SK-N-SH (cell line): ENCODE measurements around the gene FRAS1. TPM values are rescaled to one million over a fixed set of nuclear protein-coding genes. Genes with fewer than 3 reads are reported as not detected.
A peak's percentile ranks its signal among the peaks of the same experiment; 100 is the strongest.

ENCODE experiments used
- CTCF ChIA-PET: fragments of 300-600, 350-600 bp; formaldehyde crosslinking; extraction: SDS; loops from one replicate; lab custom pipeline; 2021; lab: Yijun Ruan, JAX
- POLR2A ChIA-PET: fragments of 350-600 bp; sonication (Branson Sonifier 250); formaldehyde crosslinking; extraction: SDS; loops from one replicate; lab custom pipeline; 2020; ENCODE audit warnings: antibody characterized with exemption, inconsistent platforms; lab: Yijun Ruan, JAX
- DNase-seq: peaks from one replicate; pipeline ENCODE4 v3.0.0; 2012
- H2AFZ ChIP-seq: fragments of 200-600 bp; sonication (generic); 2 replicates; pipeline ENCODE4 v1.8.1; 2016; ENCODE audit warnings: antibody characterized with exemption, mild to moderate bottlenecking, low read depth
- H3F3A ChIP-seq: fragments of 200-600 bp; sonication (generic); replicated peaks from 2 replicates; pipeline ENCODE3; 2016; ENCODE audit warnings: antibody characterized with exemption, mild to moderate bottlenecking; ENCODE audit not compliant: insufficient read depth
- H3K27ac ChIP-seq, 2 experiments: fragments of 200-500 bp in 1 of 2; fragments of 200-600 bp in 1 of 2; sonication (Bioruptor generic) in 1 of 2; sonication (generic), shearing (Covaris generic) in 1 of 2; 2 replicates each; pipeline versions ENCODE4 v1.5.1 to v1.6.1; 2014 to 2016; ENCODE audit warnings: low read depth in 2 of 2, inconsistent platforms in 1 of 2, low read length in 1 of 2, mild to moderate bottlenecking in 1 of 2, mixed read lengths in 1 of 2
- H3K27me3 ChIP-seq: fragments of 200-600 bp; sonication (generic), shearing (Covaris generic); 2 replicates; pipeline ENCODE4 v1.6.1; 2016; ENCODE audit warnings: mixed run types; ENCODE audit not compliant: insufficient read depth
- H3K36me3 ChIP-seq, 2 experiments: fragments of 200-500 bp in 1 of 2; fragments of 200-600 bp in 1 of 2; sonication (Bioruptor generic) in 1 of 2; sonication (generic) in 1 of 2; replicated peaks in 1 of 2; 2 replicates each; pipeline versions ENCODE3 to v1.5.1; 2014 to 2016; ENCODE audit warnings: low read length in 1 of 2, mild to moderate bottlenecking in 1 of 2; ENCODE audit not compliant: insufficient read depth in 2 of 2, control insufficient read depth in 1 of 2
- H3K4me1 ChIP-seq, 2 experiments: fragments of 200-500 bp in 1 of 2; fragments of 200-600 bp in 1 of 2; sonication (Bioruptor generic) in 1 of 2; sonication (generic), shearing (Covaris generic) in 1 of 2; 2 replicates each; pipeline versions ENCODE4 v1.5.1 to v1.6.1; 2014 to 2016; ENCODE audit warnings: low read depth in 1 of 2, low read length in 1 of 2, mixed run types in 1 of 2; ENCODE audit not compliant: insufficient read depth in 2 of 2, control insufficient read depth in 1 of 2
- H3K4me2 ChIP-seq: fragments of 200-600 bp; sonication (generic), shearing (Covaris generic); 2 replicates; pipeline ENCODE4 v1.6.1; 2017; ENCODE audit warnings: mixed run types
- H3K4me3 ChIP-seq, 2 experiments: fragments of 200-500 bp in 1 of 2; fragments of 200-600 bp in 1 of 2; sonication (Bioruptor generic) in 1 of 2; sonication (generic), shearing (Covaris generic) in 1 of 2; 2 replicates each; pipeline versions ENCODE4 v1.5.1 to v1.8.1; 2014 to 2016; ENCODE audit warnings: low read depth in 2 of 2, inconsistent platforms in 1 of 2, low read length in 1 of 2, mild to moderate bottlenecking in 1 of 2, mixed read lengths in 1 of 2, moderate library complexity in 1 of 2
- H3K79me2 ChIP-seq: fragments of 200-600 bp; sonication (generic); 2 replicates; pipeline ENCODE4 v1.8.1; 2017; ENCODE audit warnings: mild to moderate bottlenecking; ENCODE audit not compliant: insufficient read depth
- H3K9ac ChIP-seq: fragments of 200-600 bp; sonication (generic); 2 replicates; pipeline ENCODE4 v1.6.1; 2017; ENCODE audit warnings: mixed run types
- H3K9me2 ChIP-seq: fragments of 200-600 bp; sonication (generic); 2 replicates; pipeline ENCODE4 v1.6.1; 2017; ENCODE audit warnings: mixed run types
- H3K9me3 ChIP-seq: fragments of 200-600 bp; sonication (generic); 2 replicates; pipeline ENCODE4 v1.6.1; 2017; ENCODE audit warnings: mixed run types, mild to moderate bottlenecking, moderate library complexity
- H4K20me1 ChIP-seq: fragments of 200-600 bp; sonication (generic); 2 replicates; pipeline ENCODE4 v1.6.1; 2017; ENCODE audit warnings: mild to moderate bottlenecking, mixed run types; ENCODE audit not compliant: insufficient read depth
- CHD2 ChIP-seq: fragments of 150-350 bp; IDR thresholded peaks from 2 replicates; pipeline ENCODE4 v1.6.1; 2018; ENCODE audit warnings: low read length; ENCODE audit not compliant: partially characterized antibody
- ELF1 ChIP-seq: IDR thresholded peaks from 2 replicates; pipeline ENCODE4 v1.4.0; 2012
- EP300 ChIP-seq, 2 experiments: IDR thresholded peaks; 2 replicates each; pipeline versions ENCODE4 v1.4.0 to v1.6.1; 2012; ENCODE audit warnings: borderline replicate concordance in 1 of 2, low read depth in 1 of 2, low read length in 1 of 2
- FOXJ3 ChIP-seq: sonication (generic); formaldehyde crosslinking; IDR thresholded peaks from 2 replicates; pipeline ENCODE4 v1.5.1; 2020; ENCODE audit warnings: mild to moderate bottlenecking, missing genetic modification reagents
- GABPA ChIP-seq: IDR thresholded peaks from 2 replicates; pipeline ENCODE4 v1.4.0; 2012; ENCODE audit warnings: low read depth, mild to moderate bottlenecking
- JUND ChIP-seq: IDR thresholded peaks from 2 replicates; pipeline ENCODE4 v1.4.0; 2012
- MAX ChIP-seq: IDR thresholded peaks from 2 replicates; pipeline ENCODE4 v1.4.0; 2012; ENCODE audit warnings: low read depth
- MEF2A ChIP-seq: IDR thresholded peaks from 2 replicates; pipeline ENCODE4 v1.4.0; 2012; ENCODE audit warnings: low read depth, borderline replicate concordance
- MXI1 ChIP-seq: IDR thresholded peaks from 2 replicates; pipeline ENCODE4 v1.6.1; 2012; ENCODE audit warnings: mild to moderate bottlenecking, low read depth, low read length, improper control_type of control experiment
- NFIC ChIP-seq: IDR thresholded peaks from 2 replicates; pipeline ENCODE4 v1.4.0; 2012; ENCODE audit warnings: borderline replicate concordance
- NRF1 ChIP-seq: IDR thresholded peaks from 2 replicates; pipeline ENCODE4 v1.6.1; 2012; ENCODE audit warnings: low read depth, mild to moderate bottlenecking, low read length
- POLR2AphosphoS5 ChIP-seq: IDR thresholded peaks from 2 replicates; pipeline ENCODE4 v1.6.1; 2012; ENCODE audit warnings: low read depth, low read length
- RCOR1 ChIP-seq: fragments of 150-350 bp; IDR thresholded peaks from 2 replicates; pipeline ENCODE4 v1.6.1; 2017; ENCODE audit warnings: antibody characterized with exemption, low read length
- RFX5 ChIP-seq: IDR thresholded peaks from 2 replicates; pipeline ENCODE4 v1.6.1; 2012; ENCODE audit warnings: mild to moderate bottlenecking, improper control_type of control experiment, low read length
- RXRA ChIP-seq: IDR thresholded peaks from 2 replicates; pipeline ENCODE4 v1.4.0; 2012; ENCODE audit warnings: low read depth, mild to moderate bottlenecking, borderline replicate concordance
- SIN3A ChIP-seq: IDR thresholded peaks from 2 replicates; pipeline ENCODE4 v1.6.1; 2012; ENCODE audit warnings: low read depth, mild to moderate bottlenecking, low read length, moderate library complexity, borderline replicate concordance
- TAF1 ChIP-seq: IDR thresholded peaks from 2 replicates; pipeline ENCODE4 v1.6.1; 2012; ENCODE audit warnings: low read depth, mild to moderate bottlenecking, low read length, moderate library complexity, borderline replicate concordance
- TEAD4 ChIP-seq: IDR thresholded peaks from 2 replicates; pipeline ENCODE4 v1.4.0; 2012; ENCODE audit warnings: mild to moderate bottlenecking, borderline replicate concordance; ENCODE audit not compliant: insufficient read depth
- USF2 ChIP-seq: fragments of 150-350 bp; IDR thresholded peaks from 2 replicates; pipeline ENCODE4 v1.6.1; 2017; ENCODE audit warnings: antibody characterized with exemption, low read length, low read depth, borderline replicate concordance
- YY1 ChIP-seq: IDR thresholded peaks from 2 replicates; pipeline ENCODE4 v1.4.0; 2012; ENCODE audit warnings: low read depth, mild to moderate bottlenecking
- ZBTB33 ChIP-seq: IDR thresholded peaks from 2 replicates; pipeline ENCODE4 v1.4.0; 2012; ENCODE audit warnings: low read depth, borderline replicate concordance
- WGBS: methylation state at CpG from one replicate; pipeline ENCODE4 v1.1.6; 2017; ENCODE audit warnings: low lambda C conversion rate; 5-methylcytosine and 5-hydroxymethylcytosine counted together
- polyA plus RNA-seq, 3 experiments: library from polyadenylated mRNA; depleted of rRNA; stranded (reverse); fragments of >200 nt; gene quantifications; 2 replicates each; pipeline ENCODE4 v1.2.3, GENCODE V29; 2012
- TF ChIP-seq, protein P1 (sequence below): fragments of 150-350 bp; IDR thresholded peaks from 2 replicates; pipeline ENCODE4 v1.6.1; 2016; ENCODE audit warnings: mild to moderate bottlenecking, low read depth, low read length
- TF ChIP-seq, protein P2 (sequence below): fragments of 200-600 bp; sonication (generic); IDR thresholded peaks from 2 replicates; pipeline ENCODE4 v1.6.1; 2017; ENCODE audit warnings: antibody characterized with exemption, mild to moderate bottlenecking, moderate library complexity
- TF ChIP-seq, protein P3 (sequence below): IDR thresholded peaks from 2 replicates; pipeline ENCODE4 v1.6.1; 2012; ENCODE audit warnings: mild to moderate bottlenecking, low read depth, low read length, moderate library complexity

The FRAS1 gene
- polyA plus RNA-seq, 1 of the 3 experiments (the other 2 are of a cell fraction) = 8.3 TPM

DNA sequence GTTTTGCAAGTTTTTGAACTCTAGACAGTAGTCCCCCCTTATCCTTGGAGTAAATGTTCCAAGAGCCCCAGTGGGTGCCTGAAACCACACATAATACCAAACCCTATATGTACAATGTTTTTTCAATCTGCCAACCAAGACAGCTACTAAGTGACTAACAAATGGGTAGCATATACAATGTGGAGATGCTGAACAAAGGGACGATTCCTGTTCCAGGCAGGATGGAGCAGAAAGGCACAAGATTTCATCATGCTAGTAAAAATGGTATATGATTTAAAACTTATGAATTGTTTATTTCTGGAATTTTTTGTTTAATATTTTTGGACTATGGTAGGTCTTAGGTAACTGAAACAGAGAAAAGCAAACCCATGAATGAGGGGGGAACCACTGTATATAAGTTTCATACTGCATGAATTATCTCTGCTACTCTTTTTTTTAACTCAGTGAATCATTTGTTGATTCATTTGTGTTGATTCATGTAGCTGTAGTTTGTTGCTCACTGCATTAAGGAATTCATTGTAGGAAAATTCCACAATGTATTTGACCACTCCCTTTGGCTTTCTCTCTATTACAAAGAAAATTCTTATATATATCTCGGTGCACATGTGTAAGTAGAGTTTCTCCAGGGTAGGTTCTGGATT, 472.6 kb downstream of the FRAS1 start:
- Histone ChIP-seq H3K27me3 (no peaks in the 10 kb centered on the region), H3K27ac (no peak overlapping the region), H3K36me3 (peaks cover 0 to 14% of the 10 kb centered on the region in 2 experiments), H3K9me3 (0 out of 2 replicates have a peak, but pooled peaks cover 2% of the 10 kb centered on the region), H2AFZ (no peak overlapping the region), H3K4me3 (no peak overlapping the region), H3F3A (no peaks in the 10 kb centered on the region), H3K9ac (no peak overlapping the region), H4K20me1 (no peaks in the 10 kb centered on the region), H3K9me2 (no peaks in the 10 kb centered on the region), H3K4me2 (no peak overlapping the region), H3K79me2 (no peaks in the 10 kb centered on the region), H3K4me1 (peaks cover 0 to 12% of the 10 kb centered on the region in 2 experiments; a peak in 1 of 4 replicates)
- POLR2A ChIA-PET = no interaction called here
- CTCF ChIA-PET = no interaction called here
- WGBS = 59% methylated on average over 2 of the region's 2 CpGs
- DNase-seq = no peak
- TF ChIP-seq POLR2AphosphoS5 (no peak), ELF1 (no peak), TAF1 (no peak), MEF2A (no peak), RCOR1 (no peak), JUND (peak; percentile 65), MAX (0 out of 2 replicates have a peak, but pooled peaks have one; percentile 20), RXRA (no peak), ZBTB33 (no peak), RFX5 (no peak), FOXJ3 (CRISPR knock-in tag) (no peak), NRF1 (no peak), SIN3A (no peak), MXI1 (no peak), YY1 (no peak), GABPA (no peak), USF2 (no peak), EP300 (IDR thresholded peaks at IDR 0.05; ENCODE audit: borderline replicate concordance in 1 of 2, low read depth in 1 of 2, low read length in 1 of 2) (0 out of 4 replicates have a peak, but pooled peaks of 1 of the 2 experiments have one; percentile 19), TEAD4 (0 out of 2 replicates have a peak, but pooled peaks have one; percentile 31), NFIC (no peak), CHD2 (no peak)
- TF ChIP-seq, protein P1, sequence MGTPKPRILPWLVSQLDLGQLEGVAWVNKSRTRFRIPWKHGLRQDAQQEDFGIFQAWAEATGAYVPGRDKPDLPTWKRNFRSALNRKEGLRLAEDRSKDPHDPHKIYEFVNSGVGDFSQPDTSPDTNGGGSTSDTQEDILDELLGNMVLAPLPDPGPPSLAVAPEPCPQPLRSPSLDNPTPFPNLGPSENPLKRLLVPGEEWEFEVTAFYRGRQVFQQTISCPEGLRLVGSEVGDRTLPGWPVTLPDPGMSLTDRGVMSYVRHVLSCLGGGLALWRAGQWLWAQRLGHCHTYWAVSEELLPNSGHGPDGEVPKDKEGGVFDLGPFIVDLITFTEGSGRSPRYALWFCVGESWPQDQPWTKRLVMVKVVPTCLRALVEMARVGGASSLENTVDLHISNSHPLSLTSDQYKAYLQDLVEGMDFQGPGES = no peak
- TF ChIP-seq, protein P2, sequence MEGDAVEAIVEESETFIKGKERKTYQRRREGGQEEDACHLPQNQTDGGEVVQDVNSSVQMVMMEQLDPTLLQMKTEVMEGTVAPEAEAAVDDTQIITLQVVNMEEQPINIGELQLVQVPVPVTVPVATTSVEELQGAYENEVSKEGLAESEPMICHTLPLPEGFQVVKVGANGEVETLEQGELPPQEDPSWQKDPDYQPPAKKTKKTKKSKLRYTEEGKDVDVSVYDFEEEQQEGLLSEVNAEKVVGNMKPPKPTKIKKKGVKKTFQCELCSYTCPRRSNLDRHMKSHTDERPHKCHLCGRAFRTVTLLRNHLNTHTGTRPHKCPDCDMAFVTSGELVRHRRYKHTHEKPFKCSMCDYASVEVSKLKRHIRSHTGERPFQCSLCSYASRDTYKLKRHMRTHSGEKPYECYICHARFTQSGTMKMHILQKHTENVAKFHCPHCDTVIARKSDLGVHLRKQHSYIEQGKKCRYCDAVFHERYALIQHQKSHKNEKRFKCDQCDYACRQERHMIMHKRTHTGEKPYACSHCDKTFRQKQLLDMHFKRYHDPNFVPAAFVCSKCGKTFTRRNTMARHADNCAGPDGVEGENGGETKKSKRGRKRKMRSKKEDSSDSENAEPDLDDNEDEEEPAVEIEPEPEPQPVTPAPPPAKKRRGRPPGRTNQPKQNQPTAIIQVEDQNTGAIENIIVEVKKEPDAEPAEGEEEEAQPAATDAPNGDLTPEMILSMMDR = no peak
- TF ChIP-seq, protein P3, sequence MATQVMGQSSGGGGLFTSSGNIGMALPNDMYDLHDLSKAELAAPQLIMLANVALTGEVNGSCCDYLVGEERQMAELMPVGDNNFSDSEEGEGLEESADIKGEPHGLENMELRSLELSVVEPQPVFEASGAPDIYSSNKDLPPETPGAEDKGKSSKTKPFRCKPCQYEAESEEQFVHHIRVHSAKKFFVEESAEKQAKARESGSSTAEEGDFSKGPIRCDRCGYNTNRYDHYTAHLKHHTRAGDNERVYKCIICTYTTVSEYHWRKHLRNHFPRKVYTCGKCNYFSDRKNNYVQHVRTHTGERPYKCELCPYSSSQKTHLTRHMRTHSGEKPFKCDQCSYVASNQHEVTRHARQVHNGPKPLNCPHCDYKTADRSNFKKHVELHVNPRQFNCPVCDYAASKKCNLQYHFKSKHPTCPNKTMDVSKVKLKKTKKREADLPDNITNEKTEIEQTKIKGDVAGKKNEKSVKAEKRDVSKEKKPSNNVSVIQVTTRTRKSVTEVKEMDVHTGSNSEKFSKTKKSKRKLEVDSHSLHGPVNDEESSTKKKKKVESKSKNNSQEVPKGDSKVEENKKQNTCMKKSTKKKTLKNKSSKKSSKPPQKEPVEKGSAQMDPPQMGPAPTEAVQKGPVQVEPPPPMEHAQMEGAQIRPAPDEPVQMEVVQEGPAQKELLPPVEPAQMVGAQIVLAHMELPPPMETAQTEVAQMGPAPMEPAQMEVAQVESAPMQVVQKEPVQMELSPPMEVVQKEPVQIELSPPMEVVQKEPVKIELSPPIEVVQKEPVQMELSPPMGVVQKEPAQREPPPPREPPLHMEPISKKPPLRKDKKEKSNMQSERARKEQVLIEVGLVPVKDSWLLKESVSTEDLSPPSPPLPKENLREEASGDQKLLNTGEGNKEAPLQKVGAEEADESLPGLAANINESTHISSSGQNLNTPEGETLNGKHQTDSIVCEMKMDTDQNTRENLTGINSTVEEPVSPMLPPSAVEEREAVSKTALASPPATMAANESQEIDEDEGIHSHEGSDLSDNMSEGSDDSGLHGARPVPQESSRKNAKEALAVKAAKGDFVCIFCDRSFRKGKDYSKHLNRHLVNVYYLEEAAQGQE = no peak
